ENCODE results near the gene ZNF182. TPM values are rescaled to one million over a fixed set of nuclear protein-coding genes. Genes with fewer than 3 reads are reported as not detected.
"Not testable (repeated sequence)": the region's sequence is repeated elsewhere in the genome, so short reads cannot be mapped to it uniquely, and the experiment has no call there.

Gene ZNF182
- total RNA-seq, 1 experiment from 2014 or later, result 3.8 TPM

DNA sequence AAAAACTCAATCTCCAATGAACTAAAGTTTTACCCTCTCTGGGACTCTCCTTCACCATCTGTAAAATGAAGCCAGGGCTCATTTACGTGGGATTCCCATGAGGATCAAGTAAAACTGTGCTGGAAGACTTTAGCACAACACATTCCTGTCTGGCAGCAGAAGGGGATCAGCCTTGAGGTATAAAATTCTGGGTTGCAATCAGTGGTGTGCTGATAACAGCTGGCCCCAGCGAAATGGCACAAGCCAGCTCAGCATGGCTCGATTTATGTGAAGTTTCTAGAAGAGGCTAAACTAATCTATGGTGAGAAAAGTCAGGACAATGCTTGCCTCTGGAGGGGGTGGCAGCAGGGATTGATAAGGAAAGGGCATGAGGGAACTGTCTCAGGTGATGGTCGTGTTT is 39.3 kb upstream of the ZNF182 start:
- BruUV-seq (replicated peaks), result no TSS peak

DNA sequence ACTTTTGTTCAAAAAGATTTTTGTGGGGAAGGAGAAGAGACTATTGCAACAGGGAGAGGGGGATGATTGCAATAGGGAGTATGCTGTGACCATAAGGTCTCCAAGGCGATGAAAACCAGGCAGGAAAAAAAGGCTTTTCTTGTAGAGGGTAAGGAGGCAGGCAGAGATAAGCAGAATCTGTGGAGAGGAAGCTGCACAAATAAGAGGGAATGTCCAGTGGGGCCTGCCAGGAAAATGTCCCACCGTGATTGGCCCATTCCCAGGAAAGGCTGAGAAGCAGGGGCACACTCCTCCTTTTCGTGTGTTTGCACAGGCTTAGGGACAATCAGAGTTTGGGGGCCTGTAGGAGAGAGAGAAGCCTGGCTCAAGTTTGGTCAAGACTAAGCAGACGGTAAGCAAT is 32.1 kb upstream of the ZNF182 start:
- Histone ChIP-seq H3F3A (ENCODE audit: insufficient read depth, low read depth) (no peaks in the 10 kb centered on the region), H3K9me2 (ENCODE audit: insufficient read depth) (no peaks in the 10 kb centered on the region), H4K20me1 (ENCODE audit: insufficient read depth) (no peaks in the 10 kb centered on the region), H3K36me3 (ENCODE audit: low read depth) (no peaks in the 10 kb centered on the region), H3K27me3 (ENCODE audit: insufficient read depth, low read depth) (no peaks in the 10 kb centered on the region), H3K4me2 (no peak overlapping the region), H2AFZ (no peak overlapping the region), H3K4me3 (no peak overlapping the region), H3K4me1 (replicated peaks; ENCODE audit: insufficient read depth) (no peaks in the 10 kb centered on the region), H3K9me3 (ENCODE audit: insufficient read depth, low read depth) (no peaks in the 10 kb centered on the region), H3K27ac (no peak overlapping the region), H3K79me2 (ENCODE audit: low read depth) (no peaks in the 10 kb centered on the region)
- intact Hi-C loops (cut with micrococcal nuclease; ENCODE audit: unreplicated experiment), result no loop called here
- ChIA-PET POLR2A (ENCODE audit: unreplicated experiment) (no interaction called here), CTCF (no interaction called here)
- TF ChIP-seq, protein P1, sequence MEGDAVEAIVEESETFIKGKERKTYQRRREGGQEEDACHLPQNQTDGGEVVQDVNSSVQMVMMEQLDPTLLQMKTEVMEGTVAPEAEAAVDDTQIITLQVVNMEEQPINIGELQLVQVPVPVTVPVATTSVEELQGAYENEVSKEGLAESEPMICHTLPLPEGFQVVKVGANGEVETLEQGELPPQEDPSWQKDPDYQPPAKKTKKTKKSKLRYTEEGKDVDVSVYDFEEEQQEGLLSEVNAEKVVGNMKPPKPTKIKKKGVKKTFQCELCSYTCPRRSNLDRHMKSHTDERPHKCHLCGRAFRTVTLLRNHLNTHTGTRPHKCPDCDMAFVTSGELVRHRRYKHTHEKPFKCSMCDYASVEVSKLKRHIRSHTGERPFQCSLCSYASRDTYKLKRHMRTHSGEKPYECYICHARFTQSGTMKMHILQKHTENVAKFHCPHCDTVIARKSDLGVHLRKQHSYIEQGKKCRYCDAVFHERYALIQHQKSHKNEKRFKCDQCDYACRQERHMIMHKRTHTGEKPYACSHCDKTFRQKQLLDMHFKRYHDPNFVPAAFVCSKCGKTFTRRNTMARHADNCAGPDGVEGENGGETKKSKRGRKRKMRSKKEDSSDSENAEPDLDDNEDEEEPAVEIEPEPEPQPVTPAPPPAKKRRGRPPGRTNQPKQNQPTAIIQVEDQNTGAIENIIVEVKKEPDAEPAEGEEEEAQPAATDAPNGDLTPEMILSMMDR (conservative IDR thresholded peaks at IDR 0.05), result no peak
- no peak for TF ChIP-seq EZH2 (IDR thresholded peaks at IDR 0.05; ENCODE audit: low read depth)
- DNase-seq, result no peak
- BruUV-seq (replicated peaks), result no TSS peak

More for the DNA sequence above, 39.3 kb upstream of the ZNF182 start:
- H3K4me3 ChIP-seq, result no peak overlapping the region
- H3K36me3 ChIP-seq (ENCODE audit: low read depth), result no peaks in the 10 kb centered on the region
- DNase-seq, result no peak
- H3K4me2 ChIP-seq, result no peak overlapping the region
- no peaks in the 10 kb centered on the region for H3F3A ChIP-seq (ENCODE audit: insufficient read depth, low read depth)
- intact Hi-C loops (cut with micrococcal nuclease; ENCODE audit: unreplicated experiment), result no loop called here
- no peak overlapping the region for H2AFZ ChIP-seq
- H3K9me2 ChIP-seq (ENCODE audit: insufficient read depth), result no peaks in the 10 kb centered on the region
- ChIA-PET POLR2A (ENCODE audit: unreplicated experiment) (no interaction called here), CTCF (no interaction called here)
- H3K4me1 ChIP-seq (replicated peaks; ENCODE audit: insufficient read depth), result no peaks in the 10 kb centered on the region
- no peak for TF ChIP-seq EZH2 (IDR thresholded peaks at IDR 0.05; ENCODE audit: low read depth)
- TF ChIP-seq, protein P1 (conservative IDR thresholded peaks at IDR 0.05), result no peak
- no peaks in the 10 kb centered on the region for H4K20me1 ChIP-seq (ENCODE audit: insufficient read depth)
- no peaks in the 10 kb centered on the region for H3K9me3 ChIP-seq (ENCODE audit: insufficient read depth, low read depth)
- H3K79me2 ChIP-seq (ENCODE audit: low read depth), result no peaks in the 10 kb centered on the region
- no peak overlapping the region for H3K27ac ChIP-seq
- no peaks in the 10 kb centered on the region for H3K27me3 ChIP-seq (ENCODE audit: insufficient read depth, low read depth)

DNA sequence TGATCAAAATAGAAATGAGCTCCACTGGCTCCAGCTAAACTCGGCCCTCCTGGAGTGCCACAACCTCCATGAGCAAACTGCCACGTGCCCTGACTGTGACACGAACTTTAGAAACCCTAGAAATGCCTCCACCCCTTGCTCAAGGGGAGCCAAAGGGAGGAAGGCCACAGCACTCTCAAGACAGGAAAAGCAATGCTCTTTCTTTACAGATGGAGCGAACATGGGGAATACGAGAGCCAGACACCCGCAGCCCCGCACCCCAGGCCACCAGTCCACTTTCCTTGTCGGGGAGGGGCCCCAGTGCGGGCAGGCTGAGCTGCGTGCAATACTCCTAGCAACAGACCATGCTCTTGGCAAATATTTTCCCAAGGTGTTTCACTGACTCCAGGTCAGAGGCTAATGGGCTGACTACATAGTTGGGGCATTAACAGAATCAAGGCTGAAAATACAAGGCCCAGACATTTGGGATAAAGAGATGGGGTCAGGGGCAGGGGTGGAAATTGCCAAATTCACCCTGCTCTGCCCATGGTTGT is 26.9 kb upstream of the ZNF182 start:
- CTCF ChIA-PET; H3K4me1 ChIP-seq (replicated peaks; ENCODE audit: insufficient read depth); H4K20me1 ChIP-seq (ENCODE audit: insufficient read depth); H3K4me2 ChIP-seq; H3K9me3 ChIP-seq (ENCODE audit: insufficient read depth, low read depth); DNase-seq; H3F3A ChIP-seq (ENCODE audit: insufficient read depth, low read depth); H2AFZ ChIP-seq; H3K9me2 ChIP-seq (ENCODE audit: insufficient read depth); intact Hi-C loops (cut with micrococcal nuclease; ENCODE audit: unreplicated experiment); H3K27ac ChIP-seq; H3K4me3 ChIP-seq; BruUV-seq (replicated peaks); H3K36me3 ChIP-seq (ENCODE audit: low read depth); H3K27me3 ChIP-seq (ENCODE audit: insufficient read depth, low read depth); H3K79me2 ChIP-seq (ENCODE audit: low read depth): not testable (repeated sequence)
- POLR2A ChIA-PET (ENCODE audit: unreplicated experiment), result interaction anchor here (0.6 kb wide), 1 partner anchor 1097 kb away, joined by 4 read pairs; no protein-coding TSS in a partner anchor

DNA sequence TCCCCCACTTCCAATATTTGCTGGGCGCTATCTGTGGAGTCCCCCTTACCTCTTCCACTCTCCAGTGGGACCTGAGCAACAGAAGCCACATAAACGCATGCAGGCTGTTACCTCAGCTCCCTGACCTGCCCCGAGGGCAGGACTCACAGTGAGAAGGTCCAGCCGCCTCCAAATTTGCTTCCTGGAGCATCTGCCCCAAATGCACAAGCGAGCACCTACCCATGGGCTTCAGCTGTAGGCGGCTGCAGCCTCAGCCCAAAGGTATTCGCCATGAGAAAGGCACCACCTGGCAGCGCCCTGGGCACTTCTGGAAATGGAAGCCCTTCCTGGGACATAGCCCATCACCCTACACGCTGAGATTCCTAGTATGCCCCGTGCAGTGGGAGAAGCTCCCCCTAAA is 26.4 kb upstream of the ZNF182 start:
- H3K79me2 ChIP-seq (ENCODE audit: low read depth), result no peaks in the 10 kb centered on the region
- H3K27me3 ChIP-seq (ENCODE audit: insufficient read depth, low read depth), result no peaks in the 10 kb centered on the region
- H3K27ac ChIP-seq, result no peak overlapping the region
- H2AFZ ChIP-seq, result no peak overlapping the region
- no peaks in the 10 kb centered on the region for H3K9me3 ChIP-seq (ENCODE audit: insufficient read depth, low read depth)
- ChIA-PET POLR2A (ENCODE audit: unreplicated experiment) (interaction anchor here (0.6 kb wide), 1 partner anchor 1097 kb away, joined by 4 read pairs; no protein-coding TSS in a partner anchor), CTCF (no interaction called here)
- H3K4me2 ChIP-seq, result no peak overlapping the region
- BruUV-seq (replicated peaks), result no TSS peak
- TF ChIP-seq, protein P1 (conservative IDR thresholded peaks at IDR 0.05), result no peak
- TF ChIP-seq EZH2 (IDR thresholded peaks at IDR 0.05; ENCODE audit: low read depth), result no peak
- no peaks in the 10 kb centered on the region for H3K4me1 ChIP-seq (replicated peaks; ENCODE audit: insufficient read depth)
- intact Hi-C loops (cut with micrococcal nuclease; ENCODE audit: unreplicated experiment), result no loop called here
- no peak overlapping the region for H3K4me3 ChIP-seq
- no peaks in the 10 kb centered on the region for H3F3A ChIP-seq (ENCODE audit: insufficient read depth, low read depth)
- H4K20me1 ChIP-seq (ENCODE audit: insufficient read depth), result no peaks in the 10 kb centered on the region
- no peak for DNase-seq
- no peaks in the 10 kb centered on the region for H3K36me3 ChIP-seq (ENCODE audit: low read depth)
- no peaks in the 10 kb centered on the region for H3K9me2 ChIP-seq (ENCODE audit: insufficient read depth)

Measured in PC-9 (cell line).